GM12801 (cell line): Measurements from ENCODE around the gene MGMT.

Source experiments
- CTCF ChIP-seq: IDR thresholded peaks from one replicate; pipeline ENCODE4 v1.5.1; 2011; ENCODE audit warnings: control low read depth; ENCODE audit not compliant: insufficient read length; ENCODE audit errors: extremely low read depth

Gene MGMT

GRCh38 chr10:129516846-129517679 lies 50.0 kb downstream of the MGMT start:
- TF ChIP-seq CTCF = no peak

GRCh38 chr10:129517680-129518057 lies 50.6 kb downstream of the MGMT start:
- TF ChIP-seq CTCF = no peak

- TF ChIP-seq CTCF = no peak
Observed at GRCh38 chr10:129518793-129519192, 51.8 kb downstream of the MGMT start.

- no peak for TF ChIP-seq CTCF
Observed at GRCh38 chr10:129520440-129521080, 53.5 kb downstream of the MGMT start.

- no peak for TF ChIP-seq CTCF
Observed at GRCh38 chr10:129521161-129522025, 54.4 kb downstream of the MGMT start.

- no peak for TF ChIP-seq CTCF
Observed at GRCh38 chr10:129522041-129522585, 55.1 kb downstream of the MGMT start.
